ENCODE measurements around the gene DCLRE1C.

DNA sequence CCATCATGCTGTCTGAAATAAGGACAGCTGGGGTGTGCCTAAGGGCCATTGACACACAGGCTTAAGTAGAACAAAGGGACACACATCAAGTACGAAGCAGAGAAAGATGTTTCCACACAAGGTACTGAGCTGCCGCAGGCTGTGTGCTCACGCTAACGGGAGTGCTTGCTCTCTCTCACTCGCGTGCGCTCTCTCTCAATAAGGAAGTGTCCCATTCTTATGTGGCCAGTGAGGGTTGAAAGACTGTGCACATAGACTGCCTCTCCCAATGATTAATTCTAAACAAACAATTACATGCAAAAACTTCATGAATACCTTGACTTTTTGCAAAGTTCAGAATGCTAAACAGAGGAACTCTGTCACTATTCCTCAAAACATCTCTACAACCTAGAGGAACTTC is 29.9 kb downstream of the DCLRE1C start:
- TF ChIP-seq EZH2 (IDR thresholded peaks at IDR 0.05; ENCODE audit: insufficient read depth, poor library complexity, severe bottlenecking) (no peak), EZH2phosphoT487 (IDR thresholded peaks at IDR 0.05; ENCODE audit: insufficient read depth, low read depth) (no peak)

Measured in GM23248 (cell line).